IPS-18a (cell line): ENCODE results near the gene NFATC2.

ENCODE experiments used
- H3K27ac ChIP-seq: one replicate; pipeline ENCODE4 v1.5.1; 2013; ENCODE audit warnings: low read length
- H3K27me3 ChIP-seq: one replicate; pipeline ENCODE4 v1.6.1; 2013; ENCODE audit warnings: mild to moderate bottlenecking, low read length; ENCODE audit not compliant: control insufficient read depth, insufficient read depth
- H3K36me3 ChIP-seq: one replicate; pipeline ENCODE4 v1.6.1; 2013; ENCODE audit warnings: low read depth, low read length; ENCODE audit not compliant: control insufficient read depth
- H3K4me1 ChIP-seq: one replicate; pipeline ENCODE4 v1.6.1; 2013; ENCODE audit warnings: low read depth, low read length; ENCODE audit not compliant: control insufficient read depth
- H3K4me3 ChIP-seq: one replicate; pipeline ENCODE4 v1.5.1; 2013; ENCODE audit warnings: low read length
- H3K9ac ChIP-seq: one replicate; pipeline ENCODE4 v1.6.1; 2013; ENCODE audit warnings: mild to moderate bottlenecking, low read length, moderate library complexity
- H3K9me3 ChIP-seq: one replicate; pipeline ENCODE4 v1.6.1; 2013; ENCODE audit warnings: low read depth, low read length; ENCODE audit not compliant: control insufficient read depth

Gene NFATC2

GRCh38 chr20:51496964-51497363 is 45.6 kb downstream of the NFATC2 start:
- Histone ChIP-seq H3K9me3 (no peaks in the 10 kb centered on the region), H3K27me3 (no peaks in the 10 kb centered on the region), H3K4me3 (no peak overlapping the region), H3K27ac (no peak overlapping the region), H3K36me3 (no peaks in the 10 kb centered on the region), H3K9ac (no peak overlapping the region), H3K4me1 (no peaks in the 10 kb centered on the region)

DNA sequence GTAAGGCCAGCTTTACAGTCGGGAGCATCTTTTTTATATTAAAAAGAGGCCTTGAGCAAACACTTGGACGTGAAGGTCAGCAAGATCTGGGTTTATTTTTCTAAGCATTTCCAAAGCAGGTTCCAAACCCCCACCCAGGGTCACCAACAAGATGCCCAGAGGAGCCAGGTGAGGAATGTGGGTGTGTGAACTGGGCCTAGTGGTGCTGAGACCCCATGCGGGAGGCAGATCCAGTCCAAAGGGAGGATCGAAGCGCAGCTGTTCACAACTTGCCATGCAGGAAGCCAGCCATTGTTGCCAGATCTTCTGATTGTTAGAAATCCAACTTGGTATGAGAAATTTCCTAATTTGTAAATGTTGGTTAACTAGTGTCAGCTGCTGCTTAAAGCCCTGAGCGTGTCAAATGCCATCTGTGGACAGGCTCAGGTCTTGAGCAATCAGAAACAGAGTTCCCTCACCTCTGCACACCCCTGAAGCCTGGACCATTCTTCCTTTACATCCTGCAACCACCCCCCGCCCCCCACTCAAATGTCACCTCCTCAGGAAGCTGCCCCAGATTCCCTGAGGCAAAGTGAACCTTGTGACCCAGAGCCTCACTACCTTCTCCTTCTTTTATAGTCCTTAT is 46.5 kb downstream of the NFATC2 start:
- no peaks in the 10 kb centered on the region for H3K9me3 ChIP-seq
- no peaks in the 10 kb centered on the region for H3K36me3 ChIP-seq
- H3K4me3 ChIP-seq, result no peak overlapping the region
- no peak overlapping the region for H3K9ac ChIP-seq
- no peak overlapping the region for H3K27ac ChIP-seq
- no peaks in the 10 kb centered on the region for H3K27me3 ChIP-seq
- no peaks in the 10 kb centered on the region for H3K4me1 ChIP-seq

DNA sequence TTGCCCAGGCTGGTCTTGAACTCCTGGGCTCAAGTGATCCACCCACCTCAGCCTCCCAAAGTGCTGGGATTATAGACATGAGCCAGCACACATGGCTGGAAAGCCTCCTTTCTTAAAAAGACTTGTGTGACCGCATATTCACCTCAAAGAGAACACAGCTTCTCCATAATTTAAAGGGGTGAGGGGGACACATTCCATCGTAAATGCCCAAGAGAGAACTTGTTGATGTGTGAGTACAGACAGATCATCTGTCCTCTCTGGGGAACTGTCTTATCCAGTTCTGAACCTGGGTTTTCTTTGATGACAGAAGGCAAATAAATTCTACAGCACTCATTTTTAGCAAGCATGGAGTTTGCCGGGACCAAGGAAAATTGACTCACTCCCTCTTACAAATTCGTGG is 47.2 kb downstream of the NFATC2 start:
- no peaks in the 10 kb centered on the region for H3K4me1 ChIP-seq
- H3K27me3 ChIP-seq, result no peaks in the 10 kb centered on the region
- no peaks in the 10 kb centered on the region for H3K36me3 ChIP-seq
- H3K9ac ChIP-seq, result no peak overlapping the region
- H3K27ac ChIP-seq, result no peak overlapping the region
- H3K4me3 ChIP-seq, result no peak overlapping the region
- H3K9me3 ChIP-seq, result no peaks in the 10 kb centered on the region

GRCh38 chr20:51494241-51495110 is 48.0 kb downstream of the NFATC2 start:
- no peak overlapping the region for H3K27ac ChIP-seq
- no peaks in the 10 kb centered on the region for H3K4me1 ChIP-seq
- no peak overlapping the region for H3K4me3 ChIP-seq
- no peaks in the 10 kb centered on the region for H3K9me3 ChIP-seq
- H3K36me3 ChIP-seq, result no peaks in the 10 kb centered on the region
- H3K9ac ChIP-seq, result no peak overlapping the region
- H3K27me3 ChIP-seq, result no peaks in the 10 kb centered on the region

- Histone ChIP-seq H3K4me1 (no peaks in the 10 kb centered on the region), H3K4me3 (no peak overlapping the region)
Measured at GRCh38 chr20:51493346-51493791, 49.1 kb downstream of the NFATC2 start.

GRCh38 chr20:51492167-51493092 is 50.1 kb downstream of the NFATC2 start:
- no peaks in the 10 kb centered on the region for H3K36me3 ChIP-seq
- no peak overlapping the region for H3K4me3 ChIP-seq
- no peak overlapping the region for H3K9ac ChIP-seq
- no peaks in the 10 kb centered on the region for H3K4me1 ChIP-seq
- H3K27me3 ChIP-seq, result no peaks in the 10 kb centered on the region
- no peaks in the 10 kb centered on the region for H3K9me3 ChIP-seq
- no peak overlapping the region for H3K27ac ChIP-seq

More at GRCh38 chr20:51493346-51493791, 49.1 kb downstream of the NFATC2 start:
- Histone ChIP-seq H3K27ac (no peak overlapping the region), H3K9me3 (no peaks in the 10 kb centered on the region), H3K36me3 (no peaks in the 10 kb centered on the region), H3K9ac (no peak overlapping the region), H3K27me3 (no peaks in the 10 kb centered on the region)

DNA sequence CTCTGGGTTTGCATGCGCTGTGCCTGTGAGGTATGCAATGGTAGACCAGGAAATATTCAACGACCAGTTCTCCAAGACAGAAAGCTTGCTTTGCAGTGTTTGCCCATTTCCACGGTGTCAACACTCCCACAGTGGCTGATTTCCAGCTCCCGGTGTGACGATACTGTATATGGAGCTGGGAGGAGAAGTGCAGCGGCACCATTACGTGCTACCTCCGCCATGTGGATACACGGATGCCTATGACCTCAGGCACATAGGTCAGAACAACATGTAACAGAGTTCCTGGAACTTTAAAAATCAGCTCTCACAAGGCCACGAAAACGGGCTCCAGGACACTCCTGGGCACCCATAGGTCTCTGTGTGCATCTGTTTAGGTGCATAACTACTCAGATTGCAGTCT is 51.1 kb downstream of the NFATC2 start:
- Histone ChIP-seq H3K9ac (no peak overlapping the region), H3K4me1 (no peaks in the 10 kb centered on the region), H3K9me3 (no peaks in the 10 kb centered on the region), H3K4me3 (no peak overlapping the region), H3K27ac (no peak overlapping the region), H3K27me3 (no peaks in the 10 kb centered on the region), H3K36me3 (no peaks in the 10 kb centered on the region)

GRCh38 chr20:51490635-51491034 is 51.9 kb downstream of the NFATC2 start:
- no peaks in the 10 kb centered on the region for H3K4me1 ChIP-seq
- no peak overlapping the region for H3K27ac ChIP-seq
- H3K4me3 ChIP-seq, result no peak overlapping the region
- H3K9me3 ChIP-seq, result no peaks in the 10 kb centered on the region
- no peaks in the 10 kb centered on the region for H3K36me3 ChIP-seq
- no peaks in the 10 kb centered on the region for H3K27me3 ChIP-seq
- H3K9ac ChIP-seq, result no peak overlapping the region

DNA sequence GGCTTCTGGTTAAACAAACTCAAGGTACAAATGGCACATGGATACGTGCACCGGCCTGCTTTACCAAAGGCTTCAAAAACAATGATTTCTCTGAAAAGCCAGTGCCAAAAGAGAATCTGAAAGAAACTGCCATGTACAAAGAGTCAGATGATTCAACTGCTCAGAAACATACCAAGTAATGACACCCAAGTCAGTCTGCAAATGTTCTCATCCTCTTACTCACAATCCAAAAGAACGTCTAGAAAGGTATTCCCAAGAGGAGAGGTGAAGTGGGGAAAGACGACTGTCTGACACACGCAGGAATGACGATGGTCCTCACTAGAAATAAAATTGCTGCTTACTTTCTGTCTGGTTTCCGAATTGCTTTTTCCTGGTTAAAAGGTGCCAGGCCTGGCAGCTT is 52.9 kb downstream of the NFATC2 start:
- no peaks in the 10 kb centered on the region for H3K9me3 ChIP-seq
- H3K27ac ChIP-seq, result no peak overlapping the region
- no peaks in the 10 kb centered on the region for H3K27me3 ChIP-seq
- no peak overlapping the region for H3K4me3 ChIP-seq
- no peaks in the 10 kb centered on the region for H3K4me1 ChIP-seq
- H3K9ac ChIP-seq, result no peak overlapping the region
- H3K36me3 ChIP-seq, result no peaks in the 10 kb centered on the region

GRCh38 chr20:51488331-51488730 is 54.2 kb downstream of the NFATC2 start:
- Histone ChIP-seq H3K36me3 (no peaks in the 10 kb centered on the region), H3K27ac (no peak overlapping the region), H3K4me3 (no peak overlapping the region), H3K4me1 (no peaks in the 10 kb centered on the region), H3K9me3 (no peaks in the 10 kb centered on the region), H3K27me3 (no peaks in the 10 kb centered on the region), H3K9ac (no peak overlapping the region)

DNA sequence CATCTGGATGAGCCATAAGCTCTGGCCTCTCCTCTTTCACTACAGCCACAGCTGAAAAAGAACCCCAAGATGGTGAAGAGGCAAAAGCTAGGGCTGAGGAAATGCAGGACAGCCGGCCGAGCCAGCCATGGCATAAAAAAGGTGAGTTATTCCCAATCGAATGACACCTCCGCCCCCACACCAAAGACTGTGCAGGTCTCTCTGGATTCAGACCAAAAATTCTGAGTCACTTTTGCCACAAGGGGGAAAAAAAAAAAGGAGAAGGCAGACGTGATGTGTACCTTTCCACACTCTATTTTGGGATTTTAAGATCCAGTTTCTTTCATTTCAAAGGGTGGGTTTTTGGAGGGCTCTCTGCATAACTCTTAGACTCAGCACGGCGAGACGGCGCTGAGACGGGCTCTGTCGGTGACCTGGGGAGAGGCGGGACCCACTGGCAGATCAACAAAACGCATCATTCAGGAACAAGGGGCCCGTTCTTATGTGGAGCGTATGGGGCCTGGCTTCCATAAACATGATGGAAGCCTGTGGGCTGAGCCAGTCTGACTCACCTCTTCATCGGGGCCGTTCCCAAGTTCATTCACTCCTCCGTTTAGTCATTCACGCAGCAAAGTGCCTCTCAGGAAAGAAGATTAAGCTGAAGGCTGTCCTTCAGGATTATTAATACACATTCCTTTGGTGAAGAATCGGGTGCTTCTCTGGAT is 54.8 kb downstream of the NFATC2 start:
- Histone ChIP-seq H3K27ac (no peak overlapping the region), H3K36me3 (no peaks in the 10 kb centered on the region), H3K27me3 (no peaks in the 10 kb centered on the region), H3K9ac (no peak overlapping the region), H3K4me1 (no peaks in the 10 kb centered on the region), H3K4me3 (no peak overlapping the region), H3K9me3 (no peaks in the 10 kb centered on the region)
